HEK293 (cell line): Measurements from ENCODE around the gene KCNMB2.

ENCODE experiments used
- CTCF ChIA-PET: fragments of 350-600 bp; formaldehyde crosslinking; extraction: SDS; loops from one replicate; lab custom pipeline; 2021; ENCODE audit warnings: antibody characterized with exemption; lab: Yijun Ruan, JAX
- POLR2A ChIA-PET: fragments of 300-600 bp; formaldehyde crosslinking; extraction: SDS; loops from one replicate; lab custom pipeline; 2020; ENCODE audit warnings: antibody characterized with exemption, inconsistent platforms; lab: Yijun Ruan, JAX
- H3K27ac ChIP-seq: fragments of 200-500 bp; sonication (Bioruptor generic); 2 replicates; pipeline ENCODE4 v1.5.1; 2014; ENCODE audit warnings: low read depth, low read length, control low read depth, inconsistent platforms; ENCODE audit errors: extremely low read depth
- H3K36me3 ChIP-seq, 2 experiments: fragments of 200-500 bp in 1 of 2; sonication (Bioruptor generic) in 1 of 2; 1 replicate in 1 of 2; 2 replicates in 1 of 2; pipeline ENCODE4 v1.5.1; 2014 to 2017; ENCODE audit warnings: inconsistent platforms in 2 of 2, low read length in 2 of 2; ENCODE audit not compliant: control insufficient read depth in 2 of 2, insufficient read depth in 1 of 2
- H3K4me1 ChIP-seq: fragments of 200-500 bp; sonication (Bioruptor generic); 2 replicates; pipeline ENCODE4 v1.5.1; 2014; ENCODE audit warnings: mild to moderate bottlenecking, low read length, inconsistent platforms; ENCODE audit not compliant: control insufficient read depth, insufficient read depth
- H3K4me3 ChIP-seq: 2 replicates; pipeline ENCODE4 v1.5.1; 2011; ENCODE audit warnings: low read depth, mild to moderate bottlenecking, control low read depth, low read length, moderate library complexity
- H3K9me3 ChIP-seq: fragments of 200-500 bp; sonication (Bioruptor generic); 2 replicates; pipeline ENCODE4 v1.5.1; 2014; ENCODE audit warnings: low read depth, low read length, inconsistent platforms; ENCODE audit not compliant: control insufficient read depth, insufficient read depth
- BCL11B ChIP-seq: fragments of 450-650 bp; formaldehyde crosslinking; IDR thresholded peaks from 2 replicates; pipeline ENCODE4 v1.5.1; 2016; ENCODE audit warnings: low read depth, missing biosample characterization, missing genetic modification characterization
- EGR2 ChIP-seq: fragments of 450-650 bp; formaldehyde crosslinking; IDR thresholded peaks from 2 replicates; pipeline ENCODE4 v1.5.1; 2016; ENCODE audit warnings: low read depth, missing biosample characterization, missing genetic modification characterization
- GLI4 ChIP-seq: fragments of 450-650 bp; formaldehyde crosslinking; IDR thresholded peaks from 2 replicates; pipeline ENCODE4 v1.5.1; 2016; ENCODE audit warnings: missing biosample characterization, missing genetic modification characterization
- PRDM6 ChIP-seq: fragments of 450-650 bp; formaldehyde crosslinking; IDR thresholded peaks from 2 replicates; pipeline ENCODE4 v1.5.1; 2017; ENCODE audit warnings: missing biosample characterization, missing genetic modification characterization
- SCRT2 ChIP-seq: fragments of 450-650 bp; formaldehyde crosslinking; IDR thresholded peaks from 2 replicates; pipeline ENCODE4 v1.5.1; 2016; ENCODE audit warnings: missing biosample characterization, missing genetic modification characterization
- TSHZ1 ChIP-seq: fragments of 450-650 bp; formaldehyde crosslinking; IDR thresholded peaks from 2 replicates; pipeline ENCODE4 v1.5.1; 2016; ENCODE audit warnings: missing biosample characterization, missing genetic modification characterization, borderline replicate concordance
- ZBTB1 ChIP-seq: fragments of 450-650 bp; formaldehyde crosslinking; IDR thresholded peaks from 2 replicates; pipeline ENCODE4 v1.5.1; 2016; ENCODE audit warnings: missing biosample characterization, missing genetic modification characterization
- ZNF16 ChIP-seq: fragments of 450-650 bp; formaldehyde crosslinking; IDR thresholded peaks from 2 replicates; pipeline ENCODE4 v1.5.1; 2016; ENCODE audit warnings: low read depth, missing biosample characterization, missing genetic modification characterization
- ZNF19 ChIP-seq: fragments of 450-650 bp; formaldehyde crosslinking; IDR thresholded peaks from 2 replicates; pipeline ENCODE4; 2016; ENCODE audit warnings: missing biosample characterization, missing genetic modification characterization, low read depth
- ZNF214 ChIP-seq: fragments of 450-650 bp; formaldehyde crosslinking; IDR thresholded peaks from 2 replicates; pipeline ENCODE4 v1.5.1; 2017; ENCODE audit warnings: missing biosample characterization, mild to moderate bottlenecking, missing genetic modification characterization, borderline replicate concordance
- ZNF248 ChIP-seq: fragments of 450-650 bp; formaldehyde crosslinking; IDR thresholded peaks from 2 replicates; pipeline ENCODE4 v1.5.1; 2017; ENCODE audit warnings: missing biosample characterization, missing genetic modification characterization
- ZNF302 ChIP-seq: fragments of 450-650 bp; formaldehyde crosslinking; IDR thresholded peaks from 2 replicates; pipeline ENCODE4 v1.5.1; 2016; ENCODE audit warnings: missing biosample characterization, missing genetic modification characterization, low read depth
- ZNF398 ChIP-seq: fragments of 450-650 bp; formaldehyde crosslinking; IDR thresholded peaks from 2 replicates; pipeline ENCODE4 v1.5.1; 2017; ENCODE audit warnings: missing biosample characterization, missing genetic modification characterization
- ZNF549 ChIP-seq: fragments of 450-650 bp; IDR thresholded peaks from 2 replicates; pipeline ENCODE4 v1.5.1; 2018; ENCODE audit warnings: missing biosample characterization, missing genetic modification characterization, mild to moderate bottlenecking, inconsistent platforms, moderate library complexity
- ZNF785 ChIP-seq: fragments of 450-650 bp; formaldehyde crosslinking; IDR thresholded peaks from 2 replicates; pipeline ENCODE4 v1.5.1; 2016; ENCODE audit warnings: missing biosample characterization, missing genetic modification characterization
- ZSCAN16 ChIP-seq: fragments of 450-650 bp; formaldehyde crosslinking; IDR thresholded peaks from 2 replicates; pipeline ENCODE4 v1.5.1; 2016; ENCODE audit warnings: missing biosample characterization, missing genetic modification characterization
- ZSCAN4 ChIP-seq: fragments of 450-650 bp; formaldehyde crosslinking; IDR thresholded peaks from 2 replicates; pipeline ENCODE4 v1.5.1; 2017; ENCODE audit warnings: missing biosample characterization, missing genetic modification characterization
- TF ChIP-seq, protein P1 (sequence below): fragments of 450-650 bp; formaldehyde crosslinking; IDR thresholded peaks from 2 replicates; pipeline ENCODE4 v1.5.1; 2016; ENCODE audit warnings: missing biosample characterization, missing genetic modification characterization, low read depth
- TF ChIP-seq, protein P2 (sequence below): fragments of 450-650 bp; formaldehyde crosslinking; IDR thresholded peaks from 2 replicates; pipeline ENCODE4 v1.5.1; 2016; ENCODE audit warnings: missing biosample characterization, missing genetic modification characterization

Gene KCNMB2

DNA sequence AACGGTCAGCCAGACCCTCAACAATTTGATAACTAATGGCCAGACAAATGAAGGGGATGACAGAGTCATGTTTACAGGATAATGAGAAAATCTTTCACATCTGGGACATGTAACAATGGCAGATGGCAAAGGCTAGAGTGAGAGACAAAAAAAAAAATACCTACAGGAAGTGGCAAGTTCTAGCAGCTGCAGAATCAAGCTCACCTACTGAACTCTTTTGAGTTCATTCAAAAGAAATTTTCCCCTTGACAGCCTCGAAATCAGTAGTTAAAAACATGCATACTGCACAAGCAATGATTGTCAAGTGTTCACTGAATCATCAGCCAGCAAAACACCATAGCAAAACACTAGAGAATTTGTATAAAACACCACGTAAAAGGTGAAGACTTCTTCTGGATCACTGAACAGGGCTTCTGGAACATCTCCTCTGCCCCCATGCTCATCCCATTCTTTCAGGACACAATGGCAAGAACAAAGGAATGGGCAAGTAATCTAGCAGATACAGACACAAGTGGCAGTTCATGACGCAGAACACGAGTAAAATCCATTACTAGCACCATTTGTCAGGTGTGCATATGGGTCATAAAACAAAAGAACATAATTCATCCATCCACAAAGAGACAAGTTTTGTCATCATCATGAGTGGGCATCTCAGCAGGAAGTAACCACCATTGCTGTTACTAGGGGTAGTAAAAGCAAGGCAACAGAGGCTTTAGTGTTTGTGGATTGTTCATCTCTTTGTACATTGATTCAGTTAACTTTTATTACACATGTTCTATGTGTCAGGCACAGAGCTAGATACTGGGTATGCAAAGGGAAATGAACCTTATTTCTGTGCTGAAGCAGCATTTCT, 13.8 kb upstream of the KCNMB2 start (continued):
- TF ChIP-seq, protein P1, sequence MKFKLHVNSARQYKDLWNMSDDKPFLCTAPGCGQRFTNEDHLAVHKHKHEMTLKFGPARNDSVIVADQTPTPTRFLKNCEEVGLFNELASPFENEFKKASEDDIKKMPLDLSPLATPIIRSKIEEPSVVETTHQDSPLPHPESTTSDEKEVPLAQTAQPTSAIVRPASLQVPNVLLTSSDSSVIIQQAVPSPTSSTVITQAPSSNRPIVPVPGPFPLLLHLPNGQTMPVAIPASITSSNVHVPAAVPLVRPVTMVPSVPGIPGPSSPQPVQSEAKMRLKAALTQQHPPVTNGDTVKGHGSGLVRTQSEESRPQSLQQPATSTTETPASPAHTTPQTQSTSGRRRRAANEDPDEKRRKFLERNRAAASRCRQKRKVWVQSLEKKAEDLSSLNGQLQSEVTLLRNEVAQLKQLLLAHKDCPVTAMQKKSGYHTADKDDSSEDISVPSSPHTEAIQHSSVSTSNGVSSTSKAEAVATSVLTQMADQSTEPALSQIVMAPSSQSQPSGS (tag by site-specific recombination), result no peak

DNA sequence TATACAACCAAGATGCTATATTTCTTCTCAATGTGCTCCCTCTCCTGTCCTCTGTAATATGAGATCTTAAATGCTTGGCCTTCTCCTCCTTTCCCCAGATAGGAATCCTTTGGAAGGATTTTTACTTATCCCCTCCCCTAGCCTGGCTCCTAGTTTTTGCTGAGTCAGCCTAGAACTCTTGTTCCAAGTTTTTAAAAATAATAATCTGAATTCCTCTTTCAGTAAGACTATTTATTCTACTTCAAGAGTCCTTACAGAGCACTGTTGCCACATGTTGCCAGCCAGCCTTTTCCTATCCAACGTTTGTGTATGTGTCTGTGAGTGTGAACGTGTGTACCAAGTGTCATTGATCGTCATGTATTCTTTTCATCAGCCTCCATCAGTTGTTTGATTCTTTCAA, 11.0 kb upstream of the KCNMB2 start:
- Histone ChIP-seq H3K36me3 (no peaks in the 10 kb centered on the region), H3K4me1 (no peaks in the 10 kb centered on the region)
- TF ChIP-seq GLI4 (no peak), ZSCAN16 (no peak), ZNF248 (tag by site-specific recombination) (no peak), ZBTB1 (tag by site-specific recombination) (no peak), ZSCAN4 (tag by site-specific recombination) (no peak), ZNF302 (tag by site-specific recombination) (no peak), ZNF785 (no peak), EGR2 (tag by site-specific recombination) (no peak), ZNF549 (tag by site-specific recombination) (no peak)
- TF ChIP-seq, all 188 proteins: peak for 0
- ChIA-PET CTCF (interaction anchor here (0.7 kb wide), 1 partner anchor 104 kb away, joined by 4 read pairs; no protein-coding TSS in a partner anchor), POLR2A (no interaction called here)
- H3K4me3 ChIP-seq, result no peak overlapping the region
- H3K9me3 ChIP-seq, result no peaks in the 10 kb centered on the region
- H3K27ac ChIP-seq, result no peak overlapping the region

DNA sequence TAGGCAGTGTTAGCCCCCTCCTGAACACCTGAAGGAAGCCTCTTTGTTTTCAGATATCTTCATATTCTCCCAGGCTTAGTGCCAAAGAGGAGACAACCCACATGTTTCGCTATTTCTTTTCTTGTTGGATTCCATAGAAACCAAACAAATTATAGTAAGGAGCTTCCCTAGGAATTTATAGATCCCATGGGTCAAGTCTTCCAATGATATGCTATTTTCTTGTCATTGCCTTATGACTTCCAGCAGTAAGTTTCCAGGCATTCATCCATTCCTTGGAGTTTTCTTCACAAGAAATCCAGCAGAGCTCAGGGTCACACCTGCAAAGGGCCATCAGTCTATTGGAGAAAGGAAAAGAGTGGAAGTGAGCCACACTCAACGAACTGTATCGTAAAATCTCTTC, 9.9 kb upstream of the KCNMB2 start:
- Histone ChIP-seq H3K27ac (no peak overlapping the region), H3K9me3 (no peaks in the 10 kb centered on the region), H3K4me3 (no peak overlapping the region), H3K36me3 (no peaks in the 10 kb centered on the region), H3K4me1 (no peaks in the 10 kb centered on the region)
- ChIA-PET POLR2A (no interaction called here), CTCF (no interaction called here)
- TF ChIP-seq BCL11B (tag by site-specific recombination) (no peak), ZNF398 (tag by site-specific recombination) (no peak), TSHZ1 (tag by site-specific recombination) (no peak), PRDM6 (no peak), ZNF214 (tag by site-specific recombination) (no peak), ZNF19 (no peak), ZNF16 (tag by site-specific recombination) (no peak), SCRT2 (no peak), ZNF549 (tag by site-specific recombination) (no peak)
- TF ChIP-seq, protein P2, sequence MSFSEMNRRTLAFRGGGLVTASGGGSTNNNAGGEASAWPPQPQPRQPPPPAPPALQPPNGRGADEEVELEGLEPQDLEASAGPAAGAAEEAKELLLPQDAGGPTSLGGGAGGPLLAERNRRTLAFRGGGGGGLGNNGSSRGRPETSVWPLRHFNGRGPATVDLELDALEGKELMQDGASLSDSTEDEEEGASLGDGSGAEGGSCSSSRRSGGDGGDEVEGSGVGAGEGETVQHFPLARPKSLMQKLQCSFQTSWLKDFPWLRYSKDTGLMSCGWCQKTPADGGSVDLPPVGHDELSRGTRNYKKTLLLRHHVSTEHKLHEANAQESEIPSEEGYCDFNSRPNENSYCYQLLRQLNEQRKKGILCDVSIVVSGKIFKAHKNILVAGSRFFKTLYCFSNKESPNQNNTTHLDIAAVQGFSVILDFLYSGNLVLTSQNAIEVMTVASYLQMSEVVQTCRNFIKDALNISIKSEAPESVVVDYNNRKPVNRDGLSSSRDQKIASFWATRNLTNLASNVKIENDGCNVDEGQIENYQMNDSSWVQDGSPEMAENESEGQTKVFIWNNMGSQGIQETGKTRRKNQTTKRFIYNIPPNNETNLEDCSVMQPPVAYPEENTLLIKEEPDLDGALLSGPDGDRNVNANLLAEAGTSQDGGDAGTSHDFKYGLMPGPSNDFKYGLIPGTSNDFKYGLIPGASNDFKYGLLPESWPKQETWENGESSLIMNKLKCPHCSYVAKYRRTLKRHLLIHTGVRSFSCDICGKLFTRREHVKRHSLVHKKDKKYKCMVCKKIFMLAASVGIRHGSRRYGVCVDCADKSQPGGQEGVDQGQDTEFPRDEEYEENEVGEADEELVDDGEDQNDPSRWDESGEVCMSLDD (tag by site-specific recombination), result no peak
